Cerebellar cortex (tissue), 1 donor: ENCODE data around the gene FABP7.

Experiments
- DNase-seq: peaks from one replicate; pipeline ENCODE4 v3.0.0-alpha.2; 2015; ENCODE audit warnings: low spot score

The FABP7 gene

DNA sequence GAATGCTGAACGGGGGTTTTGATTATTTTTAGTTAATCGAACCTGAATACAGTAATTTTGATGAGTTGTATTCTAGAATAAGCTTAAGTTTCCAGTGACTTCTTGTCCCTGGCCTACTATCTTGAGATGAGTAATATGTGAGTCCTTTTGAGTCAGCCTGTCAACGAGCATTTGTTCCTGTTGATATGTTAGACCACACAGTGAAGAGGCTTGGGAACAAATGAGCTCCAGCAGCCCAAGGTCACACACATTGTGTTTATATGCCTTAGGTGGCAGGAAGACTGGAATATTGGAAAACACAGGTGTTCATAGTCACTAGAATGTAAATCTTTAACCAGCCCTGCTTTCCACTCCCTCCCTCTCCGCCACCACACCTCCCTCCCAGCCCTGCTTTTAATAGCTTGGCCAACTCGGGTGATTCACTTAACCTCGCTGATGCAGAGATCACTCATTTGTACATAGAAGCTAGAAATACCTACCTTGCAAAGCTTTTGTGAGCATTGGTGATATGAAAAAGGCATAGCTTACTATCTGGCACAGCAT lies 18.7 kb downstream of the FABP7 start:
- no peak for DNase-seq

DNA sequence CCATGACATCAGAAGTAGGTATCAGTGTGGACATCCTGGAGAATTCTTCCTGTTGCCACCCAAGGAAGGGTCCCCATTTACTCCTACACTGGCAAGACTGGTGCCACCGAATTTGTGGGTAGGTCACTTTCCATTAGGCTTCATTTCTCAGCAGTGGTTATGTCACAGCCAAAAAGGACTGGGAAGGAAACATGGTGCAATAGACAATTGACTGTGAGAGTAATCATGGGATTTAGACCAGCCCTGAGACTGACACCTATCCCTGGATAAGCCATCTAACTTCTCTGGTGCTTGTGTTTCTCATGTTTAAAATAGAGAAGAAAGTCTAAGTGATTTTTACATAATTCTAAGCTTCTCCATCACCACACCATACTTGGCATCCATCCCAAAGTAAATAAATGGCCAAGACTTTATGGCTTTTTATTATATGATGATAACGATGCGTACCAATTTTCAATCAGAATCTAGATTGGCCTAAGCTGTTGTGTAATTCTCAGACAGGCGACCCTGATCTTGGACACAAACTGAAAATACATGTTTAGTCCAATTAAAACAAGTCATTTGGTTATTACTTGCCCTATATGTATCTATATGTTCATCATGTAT lies 19.7 kb downstream of the FABP7 start:
- DNase-seq = no peak

DNA sequence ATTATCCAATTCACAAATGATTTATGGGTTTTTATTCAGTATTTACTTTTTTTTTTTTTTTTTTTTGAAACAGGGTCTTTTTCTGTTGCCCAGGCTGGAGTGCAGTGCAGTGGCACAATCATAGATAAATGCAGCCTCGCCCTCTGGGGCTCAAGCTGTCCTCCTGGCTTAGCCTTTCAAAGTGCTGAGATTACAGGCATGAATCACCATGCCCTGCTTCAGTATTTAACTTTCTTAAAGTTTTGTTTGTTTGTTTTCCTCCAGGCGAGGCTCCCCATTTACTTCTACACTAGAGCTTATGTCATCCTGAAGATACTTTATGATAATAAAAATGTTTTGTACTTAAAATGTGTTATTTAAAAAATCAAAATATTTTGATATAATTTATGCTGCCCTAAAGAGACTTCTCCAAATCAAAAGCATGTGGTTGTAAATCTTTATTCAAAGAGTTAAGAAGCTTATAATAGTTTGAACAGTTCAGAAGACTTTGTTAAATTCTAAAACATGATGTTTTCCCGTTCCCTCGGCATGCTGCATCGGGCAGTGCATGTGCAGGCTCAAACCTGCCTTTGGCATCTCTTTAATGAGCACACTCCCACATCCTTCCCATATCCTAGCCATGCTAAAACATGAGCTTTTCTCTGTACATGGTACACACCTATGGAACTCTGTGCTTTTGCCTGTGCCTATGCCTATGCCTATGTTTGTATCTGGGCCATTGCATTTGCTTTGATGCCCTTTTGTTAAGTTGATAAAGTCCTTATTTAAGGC lies 20.6 kb downstream of the FABP7 start:
- no peak for DNase-seq

DNA sequence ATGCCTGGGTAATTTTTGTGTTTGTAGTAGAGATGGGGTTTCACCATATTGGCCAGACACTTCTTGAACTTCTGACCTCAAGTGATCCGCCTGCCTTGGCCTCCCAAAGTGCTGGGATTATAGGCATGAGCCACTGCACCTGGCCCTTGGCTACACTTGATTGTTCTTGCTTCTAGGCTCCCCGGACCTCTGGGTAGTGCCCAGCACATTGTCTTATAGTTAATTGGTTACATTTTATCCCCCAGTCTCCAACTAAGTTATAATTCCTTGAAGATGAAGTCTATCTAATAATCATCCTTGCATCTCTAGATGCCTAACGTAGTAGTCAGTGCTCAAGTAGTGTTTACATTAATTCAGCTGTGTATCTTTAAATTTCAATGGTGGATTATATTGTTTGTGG lies 21.4 kb downstream of the FABP7 start:
- DNase-seq = no peak

DNA sequence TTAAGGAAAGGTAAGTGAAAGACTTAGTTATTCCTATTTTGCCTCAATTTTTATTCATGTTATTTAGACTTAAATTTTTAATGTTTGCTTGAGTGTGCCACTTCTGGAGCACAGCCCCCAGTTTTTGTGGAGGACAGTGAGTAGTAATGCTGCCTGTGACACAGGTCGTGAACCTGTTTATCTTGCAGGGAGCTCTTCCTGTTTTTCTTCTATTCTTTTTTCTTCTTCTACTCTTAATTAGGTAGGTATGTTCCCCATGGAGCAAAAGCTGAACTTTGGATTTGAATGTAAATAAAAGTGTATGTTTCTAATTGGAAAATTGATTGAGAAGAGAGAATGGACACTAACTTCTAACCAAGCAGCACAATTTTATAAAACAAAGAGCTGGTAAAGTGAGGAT lies 21.9 kb downstream of the FABP7 start:
- DNase-seq = no peak

DNA sequence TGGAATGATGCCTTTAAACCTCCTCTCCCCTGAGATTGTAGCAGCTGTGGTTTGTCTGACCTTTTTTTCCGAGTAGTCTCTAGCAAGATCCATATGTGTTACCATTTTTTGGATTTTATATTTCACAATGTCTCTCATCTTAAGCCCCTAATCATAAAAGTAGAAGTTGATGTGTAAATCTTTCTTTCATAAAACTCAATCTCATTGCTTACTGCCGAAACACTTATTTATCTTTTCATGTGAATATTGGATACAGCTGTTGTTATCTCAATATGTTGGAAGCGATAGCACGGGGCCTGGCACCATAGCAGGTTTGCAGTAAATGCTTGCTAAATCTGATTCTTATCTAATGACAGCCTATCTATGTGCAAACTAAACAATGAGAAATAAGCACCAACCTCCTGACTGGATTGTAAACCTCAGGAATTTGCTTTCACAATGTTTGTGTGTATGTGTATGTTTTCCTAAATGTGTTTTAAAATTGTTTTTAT lies 23.7 kb downstream of the FABP7 start:
- no peak for DNase-seq

DNA sequence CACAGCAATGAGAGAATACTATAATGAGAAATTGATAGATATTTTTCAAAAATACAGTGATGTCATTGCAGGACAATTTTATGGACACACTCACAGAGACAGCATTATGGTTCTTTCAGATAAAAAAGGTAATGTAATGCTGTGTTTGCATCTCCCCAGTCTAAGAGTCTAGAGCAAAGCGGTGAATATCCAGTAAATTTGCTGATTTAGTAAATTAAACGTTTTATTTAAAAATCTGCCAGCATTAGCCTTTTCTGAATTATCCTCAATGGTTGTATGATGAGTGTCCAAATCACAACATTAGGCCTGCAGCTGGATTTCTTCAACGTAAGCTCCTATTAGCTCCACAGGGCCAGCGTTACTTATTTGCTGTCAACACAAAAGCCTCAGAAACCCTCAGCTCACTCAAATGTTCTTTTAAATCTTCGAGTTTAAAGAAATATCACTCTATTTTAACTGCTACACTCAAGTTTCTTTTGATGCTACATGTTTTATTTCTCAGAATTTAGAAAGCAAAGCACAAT lies 25.5 kb downstream of the FABP7 start:
- DNase-seq = no peak

DNA sequence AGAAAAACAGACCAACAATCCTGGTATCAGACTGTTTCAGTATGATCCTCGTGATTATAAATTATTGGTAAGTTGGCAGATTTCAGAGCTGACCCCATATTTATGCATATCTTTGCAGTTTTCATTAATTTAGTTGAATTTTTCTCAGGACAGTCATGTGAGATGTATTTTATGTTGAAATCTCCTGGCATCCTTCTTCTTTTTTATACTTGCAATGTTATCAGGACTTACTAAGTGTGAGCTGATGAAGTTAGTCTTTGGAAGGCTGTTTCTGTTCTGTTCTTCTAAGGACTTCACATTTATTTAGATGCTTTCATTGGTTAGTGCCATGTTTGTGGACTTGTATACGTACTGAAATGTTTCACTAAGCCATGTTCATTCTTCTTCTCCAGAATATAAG lies 26.8 kb downstream of the FABP7 start:
- DNase-seq = no peak

DNA sequence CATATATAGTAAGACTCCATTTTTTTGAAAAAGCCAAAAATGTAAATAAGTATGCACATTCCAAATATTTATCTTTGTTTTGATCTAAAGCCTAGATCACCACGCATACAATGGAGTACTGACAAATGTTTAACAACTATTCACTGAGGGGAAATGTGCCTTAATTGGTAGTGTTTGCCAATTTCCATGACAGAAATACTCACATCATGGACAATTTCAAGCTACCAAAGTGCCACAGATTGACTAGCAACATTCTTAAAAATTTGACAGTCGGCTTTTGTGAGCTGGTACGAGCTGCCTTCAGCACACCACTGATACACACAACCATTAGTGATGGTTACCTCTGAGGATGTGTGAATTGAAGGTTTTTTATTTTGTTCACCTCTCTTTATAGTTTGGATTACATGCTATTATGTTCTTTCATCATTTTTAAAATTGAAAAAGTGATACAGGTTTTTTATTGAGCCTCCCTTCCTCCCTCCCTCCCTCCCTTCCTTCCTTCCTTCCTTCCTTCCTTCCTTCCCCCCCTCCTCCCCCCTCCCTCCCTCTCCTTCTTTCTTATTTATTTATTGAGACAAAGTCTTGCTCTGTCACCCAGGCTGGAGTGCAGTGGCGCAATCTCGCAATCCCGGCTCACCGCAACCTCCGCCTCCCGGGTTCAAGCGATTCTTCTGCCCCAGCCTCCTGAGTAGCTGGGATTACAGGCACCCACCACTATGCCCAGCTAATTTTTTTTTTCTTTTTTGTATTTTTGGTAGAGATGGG lies 28.8 kb downstream of the FABP7 start:
- no peak for DNase-seq

DNA sequence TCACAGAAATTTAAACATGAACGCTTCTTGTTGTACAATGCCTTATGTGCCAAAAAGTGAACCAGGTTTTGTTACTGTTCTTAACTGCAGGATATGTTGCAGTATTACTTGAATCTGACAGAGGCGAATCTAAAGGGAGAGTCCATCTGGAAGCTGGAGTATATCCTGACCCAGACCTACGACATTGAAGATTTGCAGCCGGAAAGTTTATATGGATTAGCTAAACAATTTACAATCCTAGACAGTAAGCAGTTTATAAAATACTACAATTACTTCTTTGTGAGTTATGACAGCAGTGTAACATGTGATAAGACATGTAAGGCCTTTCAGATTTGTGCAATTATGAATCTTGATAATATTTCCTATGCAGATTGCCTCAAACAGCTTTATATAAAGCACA lies 29.5 kb downstream of the FABP7 start:
- DNase-seq = no peak

DNA sequence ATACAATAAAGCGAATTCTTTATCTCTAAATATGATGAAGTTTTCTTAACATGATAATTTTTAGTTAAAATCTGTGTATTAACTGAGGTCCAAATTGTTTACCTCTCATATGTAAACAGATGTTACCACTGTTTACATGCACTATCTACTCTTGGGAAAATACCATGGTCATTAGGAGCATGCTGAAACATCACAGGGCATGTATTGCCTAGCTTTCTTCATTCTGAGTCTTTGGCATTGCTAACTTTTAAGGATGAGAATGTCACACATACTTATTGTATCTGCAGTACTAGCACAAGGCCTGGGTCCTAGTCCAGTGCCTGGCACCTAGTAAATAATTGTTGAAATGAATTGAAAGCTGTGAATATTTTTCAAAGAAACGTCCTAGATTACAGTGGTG lies 30.2 kb downstream of the FABP7 start:
- no peak for DNase-seq

DNA sequence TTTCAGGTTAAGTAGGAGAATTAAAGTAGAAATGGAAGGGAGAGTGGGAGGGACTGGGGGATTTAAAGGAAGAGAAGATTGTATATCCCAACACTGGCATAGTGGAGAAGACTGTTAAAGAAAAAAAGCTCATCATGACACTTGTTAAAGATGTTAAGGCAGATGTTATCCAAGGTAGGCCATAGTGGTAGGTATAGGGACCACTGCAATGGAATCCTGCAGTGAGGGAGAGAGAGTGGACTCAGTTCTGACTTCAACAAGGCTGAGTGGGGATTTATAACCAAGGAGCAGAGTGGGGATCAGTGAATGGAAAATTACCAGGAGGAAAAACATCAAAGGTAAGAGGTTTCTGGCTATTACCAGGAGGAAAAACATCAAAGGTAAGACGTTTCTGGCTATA lies 30.7 kb downstream of the FABP7 start:
- DNase-seq = no peak

DNA sequence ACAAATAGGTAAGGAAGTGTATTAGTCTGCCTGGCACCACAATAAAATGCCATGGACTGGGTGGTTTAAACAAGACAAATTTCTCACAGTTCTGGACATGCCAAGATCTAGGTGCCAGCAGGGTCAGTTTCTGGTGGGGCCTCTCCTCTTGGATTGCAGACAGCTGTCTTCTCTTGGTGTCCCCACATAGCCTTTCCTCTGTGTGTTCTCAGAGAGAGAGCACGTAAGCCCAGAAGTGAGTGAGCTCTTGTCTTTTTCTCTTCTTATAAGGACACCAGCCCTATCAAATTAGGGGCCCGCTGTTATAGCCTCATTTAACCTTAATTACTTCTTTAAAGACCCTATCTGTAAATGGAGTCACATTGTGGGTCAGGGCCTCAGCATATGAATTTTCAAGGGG lies 37.8 kb downstream of the FABP7 start:
- no peak for DNase-seq

DNA sequence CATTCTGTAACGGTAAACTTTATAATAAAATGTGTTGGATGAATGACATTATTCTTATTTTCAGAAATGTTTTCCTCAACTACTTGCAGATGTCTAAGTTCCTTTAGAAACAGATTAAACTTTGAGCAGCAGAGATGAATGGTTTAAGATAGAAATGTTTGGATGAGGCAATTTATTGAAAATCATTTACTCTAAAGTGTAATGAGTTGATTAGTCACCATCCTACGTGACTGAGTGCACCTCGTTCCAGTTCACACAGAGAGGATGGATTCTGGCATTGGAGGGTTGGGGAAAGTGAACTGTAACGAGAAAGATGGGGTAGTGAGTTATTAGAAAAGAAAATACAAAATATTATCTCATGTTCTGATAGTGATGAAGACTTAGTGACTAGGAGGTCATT lies 38.2 kb downstream of the FABP7 start:
- no peak for DNase-seq

DNA sequence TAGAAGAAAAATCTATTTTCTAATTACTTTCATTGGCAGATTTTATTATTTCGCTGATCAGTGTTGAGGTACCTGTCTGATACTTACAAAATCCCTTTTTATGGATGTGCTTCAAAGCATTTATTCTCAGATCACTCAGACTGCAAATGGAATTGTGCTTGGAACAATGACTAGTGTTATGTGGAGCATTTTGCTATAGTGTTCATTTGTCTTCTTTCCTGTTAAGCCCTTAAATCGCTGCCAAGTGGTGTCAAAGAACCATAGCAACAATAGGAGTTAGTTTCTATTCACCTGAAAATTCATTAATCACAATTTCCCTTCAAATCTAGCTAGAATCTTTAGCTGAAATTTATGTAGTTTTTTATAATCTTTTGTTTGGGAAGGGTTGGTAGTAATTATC lies 39.4 kb downstream of the FABP7 start:
- no peak for DNase-seq

DNA sequence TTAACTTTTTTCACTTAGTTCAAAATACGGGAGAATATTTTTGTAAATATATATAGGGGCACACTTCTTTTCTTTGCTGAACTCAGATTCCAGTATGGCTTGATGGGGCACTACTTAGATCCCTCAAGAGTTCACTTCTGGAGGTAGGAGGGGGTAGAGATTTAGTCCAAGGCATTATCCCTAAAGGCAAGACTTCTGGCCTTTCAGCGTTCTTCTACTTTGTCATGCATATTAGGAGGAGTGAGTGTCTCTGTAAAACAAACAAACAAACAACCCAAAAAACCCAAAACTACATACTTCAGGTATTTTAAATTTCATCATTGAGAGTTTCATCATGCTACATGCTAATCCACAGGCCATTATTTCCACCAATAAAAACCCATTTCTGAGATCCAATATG lies 41.6 kb downstream of the FABP7 start:
- no peak for DNase-seq

DNA sequence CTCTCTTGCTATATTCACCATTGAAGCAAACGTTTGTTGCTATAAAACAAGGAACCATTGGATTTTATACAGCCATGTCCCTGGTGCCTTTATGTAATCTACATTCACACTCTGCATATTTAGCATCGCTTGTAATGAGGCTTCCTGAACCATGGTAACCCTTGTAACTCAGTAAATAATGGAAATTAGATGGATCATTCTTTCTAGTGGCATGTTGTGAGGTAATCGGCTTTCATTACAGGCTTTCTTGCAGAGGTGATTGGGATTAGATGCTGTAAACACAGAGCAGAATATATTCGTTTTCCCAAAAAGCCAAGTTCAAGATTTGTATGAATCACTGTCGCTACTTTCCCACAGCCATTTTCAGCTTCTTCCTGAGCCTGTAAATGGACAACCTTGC lies 45.6 kb downstream of the FABP7 start:
- no peak for DNase-seq

DNA sequence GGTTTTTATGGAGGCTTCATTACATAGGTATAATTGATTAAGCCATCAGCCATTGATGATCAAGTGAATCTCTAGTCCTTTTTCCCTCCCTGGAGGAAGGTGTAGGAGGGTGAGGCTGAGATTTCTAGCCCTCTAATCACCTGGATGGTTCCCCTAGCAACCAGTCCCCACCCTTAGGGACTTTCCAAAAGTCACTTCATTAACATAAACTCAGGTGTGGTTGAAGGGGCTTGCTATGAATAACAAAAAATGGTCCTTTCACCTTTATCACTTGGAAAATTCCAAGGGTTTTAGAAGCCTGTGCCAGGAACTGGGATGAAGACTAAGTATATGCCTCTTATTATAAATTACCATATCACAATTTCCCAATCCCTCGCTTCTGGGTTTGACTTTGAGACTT lies 49.9 kb downstream of the FABP7 start:
- no peak for DNase-seq

DNA sequence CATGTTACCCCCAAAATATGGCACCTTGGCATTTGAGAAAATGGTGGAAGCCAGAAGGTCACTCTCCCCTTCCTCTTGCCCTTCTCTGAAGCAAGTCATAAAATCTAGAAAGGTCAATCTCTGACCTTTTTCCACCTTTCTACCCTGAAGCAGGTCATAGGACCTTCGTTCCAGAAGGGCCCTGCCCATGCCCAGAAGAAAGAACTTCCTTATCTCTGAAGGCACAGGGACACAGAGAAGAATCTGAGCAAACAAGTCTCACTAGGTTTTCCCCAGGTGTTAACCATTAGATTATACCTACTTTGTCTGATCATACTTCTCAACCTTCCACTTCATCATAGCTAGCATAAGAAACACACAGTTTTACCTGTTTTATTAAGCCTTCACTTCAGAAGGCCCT lies 52.0 kb downstream of the FABP7 start:
- DNase-seq = no peak

DNA sequence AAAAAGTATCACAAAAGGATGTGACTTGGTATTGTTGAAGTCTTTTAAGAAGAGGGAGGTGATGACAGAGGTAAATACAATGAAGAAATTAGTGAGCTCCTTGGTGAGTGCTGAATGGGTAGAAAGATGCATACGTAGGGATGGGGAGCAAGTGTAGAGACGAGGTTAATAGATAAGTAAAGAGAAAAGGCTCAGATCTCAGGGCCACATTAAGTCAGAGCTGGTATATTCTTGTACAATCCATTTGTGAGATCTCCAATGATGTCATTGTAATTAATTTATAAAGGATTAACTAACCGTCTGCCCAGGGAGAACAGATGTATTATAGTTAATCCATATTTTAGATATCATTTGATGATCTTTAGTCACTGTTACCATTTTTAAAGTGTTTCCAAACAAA lies 52.9 kb downstream of the FABP7 start:
- DNase-seq = no peak

DNA sequence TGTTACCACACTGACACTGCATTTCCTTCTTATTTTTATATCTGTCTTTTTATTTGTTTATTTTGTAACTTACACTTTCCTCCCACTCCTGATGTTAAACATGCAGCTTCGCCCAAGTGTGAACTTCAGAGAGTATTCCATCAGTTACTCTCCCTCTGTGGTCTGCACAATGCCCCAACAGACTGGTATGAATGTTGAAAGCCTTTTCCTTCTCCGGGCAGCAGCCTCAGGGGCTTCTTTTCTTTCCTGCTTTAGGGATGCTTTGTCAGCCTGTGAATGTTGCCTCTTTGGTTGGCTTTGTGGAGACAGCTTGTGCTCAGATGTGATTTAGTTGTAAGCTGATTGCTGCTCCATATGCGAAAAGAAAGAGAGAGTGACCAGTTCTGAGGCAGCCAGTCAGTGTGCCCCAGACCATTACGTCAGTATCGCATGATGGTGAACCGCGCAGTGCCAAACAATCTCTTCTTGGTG lies 53.5 kb downstream of the FABP7 start:
- peak; percentile 52 for DNase-seq
